Epidermal melanocyte (primary cell): ENCODE measurements around the gene VANGL2.

Source experiments
- DNase-seq: peaks from one replicate; pipeline ENCODE4 v3.0.0; 2011; ENCODE audit warnings: low spot score; ENCODE audit not compliant: insufficient read length

VANGL2 gene

GRCh38 chr1:160405331-160405877 lies 5.0 kb downstream of the VANGL2 start:
- no peak for DNase-seq

GRCh38 chr1:160406131-160406968 lies 6.0 kb downstream of the VANGL2 start:
- no peak for DNase-seq

- no peak for DNase-seq
Observed at GRCh38 chr1:160407839-160408801, 7.8 kb downstream of the VANGL2 start.

GRCh38 chr1:160408864-160409263 lies 8.5 kb downstream of the VANGL2 start:
- DNase-seq: no peak

- no peak for DNase-seq
Observed at GRCh38 chr1:160409486-160409885, 9.1 kb downstream of the VANGL2 start.

- DNase-seq: no peak
Observed at GRCh38 chr1:160410406-160411005, 10.1 kb downstream of the VANGL2 start.

- DNase-seq: no peak
Observed at GRCh38 chr1:160411271-160412027, 11.1 kb downstream of the VANGL2 start.

GRCh38 chr1:160412028-160412362 lies 11.6 kb downstream of the VANGL2 start:
- no peak for DNase-seq

- no peak for DNase-seq
Observed at GRCh38 chr1:160413716-160414115, 13.4 kb downstream of the VANGL2 start.

GRCh38 chr1:160414881-160415280 lies 14.5 kb downstream of the VANGL2 start:
- DNase-seq: no peak

- no peak for DNase-seq
Observed at GRCh38 chr1:160415696-160416290, 15.4 kb downstream of the VANGL2 start.

GRCh38 chr1:160416369-160416768 lies 16.0 kb downstream of the VANGL2 start:
- no peak for DNase-seq

GRCh38 chr1:160418483-160418882 lies 18.1 kb downstream of the VANGL2 start:
- DNase-seq: no peak

GRCh38 chr1:160419150-160419837 lies 18.9 kb downstream of the VANGL2 start:
- DNase-seq: no peak

- DNase-seq: no peak
Observed at GRCh38 chr1:160419838-160420169, 19.4 kb downstream of the VANGL2 start.

GRCh38 chr1:160420881-160421842 lies 20.8 kb downstream of the VANGL2 start:
- no peak for DNase-seq

GRCh38 chr1:160421881-160422280 lies 21.5 kb downstream of the VANGL2 start:
- DNase-seq: no peak

- DNase-seq: no peak
Observed at GRCh38 chr1:160423966-160424365, 23.6 kb downstream of the VANGL2 start.

GRCh38 chr1:160425847-160426246 lies 25.5 kb downstream of the VANGL2 start:
- no peak for DNase-seq
